ENCODE results near the gene MYO16.

Gene MYO16

GRCh38 chr13:109130093-109130835 lies 500.9 kb downstream of the MYO16 start:
- no peaks in the 10 kb centered on the region for H3K27me3 ChIP-seq (ENCODE audit: control insufficient read depth, insufficient read depth, low read length, poor library complexity, severe bottlenecking)
- no peak overlapping the region for H3K4me3 ChIP-seq (ENCODE audit: insufficient read depth, low read depth, low read length)
- peaks cover 7% of the 10 kb centered on the region for H3K4me1 ChIP-seq (ENCODE audit: control insufficient read depth, insufficient read depth, low read length)
- H3K27ac ChIP-seq (ENCODE audit: insufficient read depth, low read depth, low read length, poor library complexity, severe bottlenecking): no peak overlapping the region
- 86 to 89% methylated on average over 6 of the region's 6 CpGs for WGBS, 2 experiments
- no peaks in the 10 kb centered on the region for H3K9me3 ChIP-seq (ENCODE audit: control insufficient read depth, low read length)
- no peaks in the 10 kb centered on the region for H3K36me3 ChIP-seq (ENCODE audit: control insufficient read depth, insufficient read depth, low read length)

- Histone ChIP-seq H3K27ac (ENCODE audit: insufficient read depth, low read depth, low read length, poor library complexity, severe bottlenecking) (no peak overlapping the region), H3K4me3 (ENCODE audit: insufficient read depth, low read depth, low read length) (no peak overlapping the region), H3K36me3 (ENCODE audit: control insufficient read depth, insufficient read depth, low read length) (no peaks in the 10 kb centered on the region), H3K27me3 (ENCODE audit: control insufficient read depth, insufficient read depth, low read length, poor library complexity, severe bottlenecking) (no peaks in the 10 kb centered on the region), H3K9me3 (ENCODE audit: control insufficient read depth, low read length) (no peaks in the 10 kb centered on the region), H3K4me1 (ENCODE audit: control insufficient read depth, insufficient read depth, low read length) (peaks cover 7% of the 10 kb centered on the region)
- WGBS, 2 experiments: 54 to 60% methylated on average over 10 of the region's 10 CpGs
Measured at GRCh38 chr13:109131698-109132257, 502.4 kb downstream of the MYO16 start.

- no peaks in the 10 kb centered on the region for H3K36me3 ChIP-seq (ENCODE audit: control insufficient read depth, insufficient read depth, low read length)
- H3K27me3 ChIP-seq (ENCODE audit: control insufficient read depth, insufficient read depth, low read length, poor library complexity, severe bottlenecking): no peaks in the 10 kb centered on the region
- WGBS, 2 experiments: 89 to 94% methylated on average over 5 to 6 of the region's 6 CpGs
- peaks cover 6% of the 10 kb centered on the region for H3K4me1 ChIP-seq (ENCODE audit: control insufficient read depth, insufficient read depth, low read length)
- no peak overlapping the region for H3K27ac ChIP-seq (ENCODE audit: insufficient read depth, low read depth, low read length, poor library complexity, severe bottlenecking)
- H3K4me3 ChIP-seq (ENCODE audit: insufficient read depth, low read depth, low read length): no peak overlapping the region
- H3K9me3 ChIP-seq (ENCODE audit: control insufficient read depth, low read length): no peaks in the 10 kb centered on the region
Measured at GRCh38 chr13:109135018-109135417, 505.6 kb downstream of the MYO16 start.

GRCh38 chr13:109136873-109137272 lies 507.5 kb downstream of the MYO16 start:
- Histone ChIP-seq H3K9me3 (ENCODE audit: control insufficient read depth, low read length) (no peaks in the 10 kb centered on the region), H3K4me3 (ENCODE audit: insufficient read depth, low read depth, low read length) (no peak overlapping the region), H3K36me3 (ENCODE audit: control insufficient read depth, insufficient read depth, low read length) (no peaks in the 10 kb centered on the region), H3K27ac (ENCODE audit: insufficient read depth, low read depth, low read length, poor library complexity, severe bottlenecking) (no peak overlapping the region), H3K4me1 (ENCODE audit: control insufficient read depth, insufficient read depth, low read length) (no peaks in the 10 kb centered on the region), H3K27me3 (ENCODE audit: control insufficient read depth, insufficient read depth, low read length, poor library complexity, severe bottlenecking) (no peaks in the 10 kb centered on the region)
- 92 to 100% methylated on average over 2 of the region's 2 CpGs for WGBS, 2 experiments

GRCh38 chr13:109139346-109139745 lies 509.9 kb downstream of the MYO16 start:
- WGBS, 2 experiments: 95 to 96% methylated on average over 9 of the region's 9 CpGs
- Histone ChIP-seq H3K4me3 (ENCODE audit: insufficient read depth, low read depth, low read length) (no peak overlapping the region), H3K4me1 (ENCODE audit: control insufficient read depth, insufficient read depth, low read length) (no peaks in the 10 kb centered on the region), H3K27ac (ENCODE audit: insufficient read depth, low read depth, low read length, poor library complexity, severe bottlenecking) (no peak overlapping the region), H3K36me3 (ENCODE audit: control insufficient read depth, insufficient read depth, low read length) (no peaks in the 10 kb centered on the region), H3K27me3 (ENCODE audit: control insufficient read depth, insufficient read depth, low read length, poor library complexity, severe bottlenecking) (no peaks in the 10 kb centered on the region), H3K9me3 (ENCODE audit: control insufficient read depth, low read length) (no peaks in the 10 kb centered on the region)

GRCh38 chr13:109140054-109140453 lies 510.6 kb downstream of the MYO16 start:
- Histone ChIP-seq H3K4me1 (ENCODE audit: control insufficient read depth, insufficient read depth, low read length) (no peaks in the 10 kb centered on the region), H3K4me3 (ENCODE audit: insufficient read depth, low read depth, low read length) (no peak overlapping the region), H3K27me3 (ENCODE audit: control insufficient read depth, insufficient read depth, low read length, poor library complexity, severe bottlenecking) (no peaks in the 10 kb centered on the region), H3K9me3 (ENCODE audit: control insufficient read depth, low read length) (no peaks in the 10 kb centered on the region), H3K27ac (ENCODE audit: insufficient read depth, low read depth, low read length, poor library complexity, severe bottlenecking) (no peak overlapping the region), H3K36me3 (ENCODE audit: control insufficient read depth, insufficient read depth, low read length) (no peaks in the 10 kb centered on the region)
- WGBS, 2 experiments: 96% methylated on average over 33 of the region's 33 CpGs

GRCh38 chr13:109140479-109141349 lies 511.3 kb downstream of the MYO16 start:
- Histone ChIP-seq H3K27me3 (ENCODE audit: control insufficient read depth, insufficient read depth, low read length, poor library complexity, severe bottlenecking) (no peaks in the 10 kb centered on the region), H3K4me1 (ENCODE audit: control insufficient read depth, insufficient read depth, low read length) (no peaks in the 10 kb centered on the region), H3K4me3 (ENCODE audit: insufficient read depth, low read depth, low read length) (no peak overlapping the region), H3K36me3 (ENCODE audit: control insufficient read depth, insufficient read depth, low read length) (no peaks in the 10 kb centered on the region), H3K9me3 (ENCODE audit: control insufficient read depth, low read length) (no peaks in the 10 kb centered on the region), H3K27ac (ENCODE audit: insufficient read depth, low read depth, low read length, poor library complexity, severe bottlenecking) (no peak overlapping the region)
- 96 to 97% methylated on average over 97 of the region's 97 CpGs for WGBS, 2 experiments

- WGBS, 2 experiments: 96 to 97% methylated on average over 14 of the region's 14 CpGs
- H3K27me3 ChIP-seq (ENCODE audit: control insufficient read depth, insufficient read depth, low read length, poor library complexity, severe bottlenecking): no peaks in the 10 kb centered on the region
- no peak overlapping the region for H3K27ac ChIP-seq (ENCODE audit: insufficient read depth, low read depth, low read length, poor library complexity, severe bottlenecking)
- H3K4me3 ChIP-seq (ENCODE audit: insufficient read depth, low read depth, low read length): no peak overlapping the region
- H3K36me3 ChIP-seq (ENCODE audit: control insufficient read depth, insufficient read depth, low read length): no peaks in the 10 kb centered on the region
- no peaks in the 10 kb centered on the region for H3K4me1 ChIP-seq (ENCODE audit: control insufficient read depth, insufficient read depth, low read length)
- H3K9me3 ChIP-seq (ENCODE audit: control insufficient read depth, low read length): no peaks in the 10 kb centered on the region
Measured at GRCh38 chr13:109141706-109142105, 512.3 kb downstream of the MYO16 start.

- no peaks in the 10 kb centered on the region for H3K27me3 ChIP-seq (ENCODE audit: control insufficient read depth, insufficient read depth, low read length, poor library complexity, severe bottlenecking)
- H3K9me3 ChIP-seq (ENCODE audit: control insufficient read depth, low read length): no peaks in the 10 kb centered on the region
- H3K4me3 ChIP-seq (ENCODE audit: insufficient read depth, low read depth, low read length): no peak overlapping the region
- H3K36me3 ChIP-seq (ENCODE audit: control insufficient read depth, insufficient read depth, low read length): no peaks in the 10 kb centered on the region
- no peak overlapping the region for H3K27ac ChIP-seq (ENCODE audit: insufficient read depth, low read depth, low read length, poor library complexity, severe bottlenecking)
- 40 to 72% methylated on average over 3 to 4 of the region's 5 CpGs for whole genome bisulfite sequencing, 2 experiments
- H3K4me1 ChIP-seq (ENCODE audit: control insufficient read depth, insufficient read depth, low read length): no peaks in the 10 kb centered on the region
Measured at GRCh38 chr13:109144693-109145437, 515.5 kb downstream of the MYO16 start.

All from ectodermal cell (in vitro differentiated cells).